GM23338 (cell line): ENCODE data around the gene HAP1. TPM values are rescaled to one million over a fixed set of nuclear protein-coding genes. Genes with fewer than 3 reads are reported as not detected.

Experiments
- ATAC-seq: fragments of 200-7000 bp; cut with Tn5 transposase; 3 replicates; pipeline ENCODE4 v1.9.1; 2020
- DNase-seq: peaks from one replicate; pipeline ENCODE4 v3.0.0-alpha.2; 2015; ENCODE audit warnings: low spot score
- H2AFZ ChIP-seq: fragments of 200-600 bp; sonication (generic); 2 replicates; pipeline ENCODE4 v1.8.0; 2016; ENCODE audit warnings: antibody characterized with exemption, mild to moderate bottlenecking, moderate library complexity
- H3F3A ChIP-seq: fragments of 200-600 bp; sonication (generic); replicated peaks from 2 replicates; pipeline ENCODE4 v1.8.0; 2017; ENCODE audit warnings: antibody characterized with exemption, mixed run types, low read depth
- H3K27ac ChIP-seq: fragments of 200-600 bp; sonication (generic); 2 replicates; pipeline ENCODE4 v1.6.1; 2016; ENCODE audit warnings: low read depth
- H3K27me3 ChIP-seq: fragments of 200-600 bp; sonication (generic); 2 replicates; pipeline ENCODE4 v1.8.0; 2016; ENCODE audit warnings: mild to moderate bottlenecking, mixed run types, moderate library complexity; ENCODE audit not compliant: insufficient read depth
- H3K36me3 ChIP-seq: fragments of 200-600 bp; sonication (generic); 2 replicates; pipeline ENCODE4 v1.8.0; 2016; ENCODE audit warnings: mild to moderate bottlenecking; ENCODE audit not compliant: insufficient read depth
- H3K4me1 ChIP-seq: fragments of 200-600 bp; sonication (generic); 2 replicates; pipeline ENCODE4 v1.8.0; 2016; ENCODE audit warnings: mild to moderate bottlenecking, moderate library complexity; ENCODE audit not compliant: insufficient read depth
- H3K4me2 ChIP-seq: fragments of 200-600 bp; sonication (generic); 2 replicates; pipeline ENCODE4 v1.7.1; 2017; ENCODE audit warnings: mixed run types
- H3K4me3 ChIP-seq: fragments of 200-600 bp; sonication (generic); 2 replicates; pipeline ENCODE4 v1.6.1; 2016; ENCODE audit warnings: mixed run types
- H3K79me2 ChIP-seq: fragments of 200-600 bp; sonication (generic); replicated peaks from 2 replicates; pipeline ENCODE4 v1.8.0; 2017; ENCODE audit warnings: mild to moderate bottlenecking; ENCODE audit not compliant: insufficient read depth
- H3K9me2 ChIP-seq: fragments of 200-600 bp; sonication (generic); 2 replicates; pipeline ENCODE4 v1.8.0; 2017; ENCODE audit not compliant: insufficient read depth
- H4K20me1 ChIP-seq: fragments of 200-600 bp; sonication (generic); replicated peaks from 2 replicates; pipeline ENCODE4 v1.8.0; 2017; ENCODE audit warnings: mild to moderate bottlenecking; ENCODE audit not compliant: insufficient read depth
- H3K27ac Mint-ChIP-seq: 2 replicates; pipeline ENCODE4 v1.8.0; 2020; ENCODE audit warnings: inconsistent platforms, mild to moderate bottlenecking, moderate library complexity, mixed read lengths
- H3K27me3 Mint-ChIP-seq: 3 replicates; pipeline ENCODE4 v1.8.0; 2022; ENCODE audit warnings: low read depth, mild to moderate bottlenecking, moderate library complexity, mixed read lengths, inconsistent platforms; ENCODE audit not compliant: insufficient read depth, poor library complexity
- H3K36me3 Mint-ChIP-seq: 3 replicates; pipeline ENCODE4 v1.8.0; 2021; ENCODE audit warnings: low read depth, mild to moderate bottlenecking, inconsistent platforms, moderate library complexity, mixed read lengths
- H3K4me1 Mint-ChIP-seq: 3 replicates; pipeline ENCODE4 v1.8.0; 2020; ENCODE audit warnings: mild to moderate bottlenecking, inconsistent platforms, mixed read lengths
- H3K4me3 Mint-ChIP-seq: 3 replicates; pipeline ENCODE4 v1.8.0; 2021; ENCODE audit warnings: moderate library complexity, mild to moderate bottlenecking, inconsistent platforms, mixed read lengths
- H3K9me3 Mint-ChIP-seq: 3 replicates; pipeline ENCODE4 v1.8.0; 2020; ENCODE audit warnings: moderate library complexity, mild to moderate bottlenecking, inconsistent platforms, mixed read lengths
- EZH2 ChIP-seq: fragments of 200-600 bp; sonication (generic); IDR thresholded peaks from one replicate; pipeline ENCODE4 v1.8.0; 2017; ENCODE audit warnings: antibody characterized with exemption, mild to moderate bottlenecking, low read depth; ENCODE audit not compliant: unreplicated experiment
- EZH2phosphoT487 ChIP-seq: fragments of 200-600 bp; sonication (generic); IDR thresholded peaks from one replicate; pipeline ENCODE4 v1.8.1; 2018; ENCODE audit warnings: antibody characterized with exemption; ENCODE audit not compliant: unreplicated experiment
- JUNB ChIP-seq: IDR thresholded peaks from one replicate; pipeline ENCODE4 v1.6.1; 2016; ENCODE audit warnings: antibody characterized with exemption; ENCODE audit not compliant: unreplicated experiment
- NANOG ChIP-seq: IDR thresholded peaks from 2 replicates; pipeline ENCODE4 v1.6.1; 2016; ENCODE audit warnings: antibody characterized with exemption, borderline replicate concordance
- POLR2AphosphoS5 ChIP-seq: IDR thresholded peaks from 2 replicates; pipeline ENCODE4 v1.6.1; 2016; ENCODE audit warnings: antibody characterized with exemption, low read depth
- REST ChIP-seq: IDR thresholded peaks from one replicate; pipeline ENCODE4 v1.6.1; 2018; ENCODE audit warnings: antibody characterized with exemption; ENCODE audit not compliant: unreplicated experiment
- ZNF114 ChIP-seq: fragments of 250-450 bp; sonication (Bioruptor Pico); IDR thresholded peaks from 2 replicates; pipeline ENCODE4 v1.5.0; 2020; ENCODE audit warnings: mild to moderate bottlenecking, moderate library complexity
- ZNF331 ChIP-seq: fragments of 250-450 bp; sonication (Bioruptor Pico); IDR thresholded peaks from 2 replicates; pipeline ENCODE4 v1.5.0; 2020; ENCODE audit warnings: low read depth, mild to moderate bottlenecking, moderate library complexity
- polyA plus RNA-seq: library from polyadenylated mRNA; unstranded; fragments of >200 nt; fragmentation: Nextera tagmentation; extraction: Ambion mirVana; gene quantifications from 2 replicates; pipeline ENCODE4 v1.2.1, GENCODE V29; 2016
- total RNA-seq: library from RNA; depleted of rRNA; stranded (reverse); fragments of >200 nt; shearing (Covaris generic); gene quantifications from 2 replicates; pipeline ENCODE4 v1.2.3, GENCODE V29; 2014
- TF ChIP-seq, protein P1 (sequence below): fragments of 250-450 bp; sonication (Bioruptor Pico); IDR thresholded peaks from 2 replicates; pipeline ENCODE4 v1.5.0; 2020; ENCODE audit warnings: mild to moderate bottlenecking, moderate library complexity
- TF ChIP-seq, protein P2 (sequence below): IDR thresholded peaks from 2 replicates; pipeline ENCODE4 v1.6.1; 2016; ENCODE audit warnings: antibody characterized with exemption

The HAP1 gene
- total and polyA plus RNA-seq, 2 experiments from 2014 or later: 1.6 to 2.2 TPM

- TF ChIP-seq POLR2AphosphoS5 (no peak), ZNF114 (CRISPR knock-in tag) (no peak), EZH2 (no peak)
Observed at GRCh38 chr17:41725134-41725533, 9.3 kb downstream of the HAP1 start (continued).

DNA sequence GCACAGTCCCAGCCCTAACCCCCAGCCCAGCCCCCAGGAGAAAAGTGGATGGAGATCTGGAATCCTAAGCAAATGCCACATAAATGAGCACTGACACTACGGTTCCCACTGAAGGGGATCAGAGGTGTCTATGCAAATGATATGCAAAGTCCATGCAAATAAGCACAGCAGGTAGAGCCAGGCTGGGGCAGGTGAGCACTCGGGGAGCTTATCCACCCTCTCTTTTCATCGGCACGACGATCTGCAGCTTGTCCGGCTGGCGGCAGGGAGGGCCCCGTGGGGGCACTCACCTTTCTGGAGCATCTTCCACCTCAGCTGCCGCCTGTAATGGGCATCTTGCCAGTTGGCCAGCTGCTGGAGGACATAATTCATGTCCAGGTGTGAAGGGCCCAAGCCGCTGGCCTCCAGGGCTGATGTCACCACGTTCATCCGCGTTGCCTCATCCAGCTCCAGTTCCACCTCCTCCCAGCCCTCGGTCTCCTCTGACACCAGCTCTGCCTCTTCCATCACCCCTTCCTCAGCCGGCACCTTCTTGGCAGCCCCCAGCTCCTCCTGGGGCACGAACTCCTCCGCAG lies 9.9 kb downstream of the HAP1 start:
- no peaks in the 10 kb centered on the region for H3F3A ChIP-seq
- no peaks in the 10 kb centered on the region for H3K9me2 ChIP-seq
- ATAC-seq (no peak; the same call in 2 of the 3 replicates), DNase-seq (no peak)
- no peaks in the 10 kb centered on the region for H4K20me1 ChIP-seq
- Mint-ChIP-seq H3K27ac (no peak overlapping the region), H3K27me3 (peaks cover 19% of the 10 kb centered on the region), H3K4me1 (peaks cover 13% of the 10 kb centered on the region), H3K9me3 (peaks cover 3% of the 10 kb centered on the region; the same call in 1 of the 3 replicates), H3K36me3 (no peaks in the 10 kb centered on the region; the same call in 2 of the 3 replicates), H3K4me3 (no peak overlapping the region; the same call in 2 of the 3 replicates)
- H3K79me2 ChIP-seq: no peaks in the 10 kb centered on the region
- no peaks in the 10 kb centered on the region for H3K27me3 ChIP-seq
- no peaks in the 10 kb centered on the region for H3K4me1 ChIP-seq
- no peak overlapping the region for H2AFZ ChIP-seq
- no peak overlapping the region for H3K4me3 ChIP-seq
- no peak overlapping the region for H3K4me2 ChIP-seq
- H3K36me3 ChIP-seq: no peaks in the 10 kb centered on the region
- TF ChIP-seq, protein P1, sequence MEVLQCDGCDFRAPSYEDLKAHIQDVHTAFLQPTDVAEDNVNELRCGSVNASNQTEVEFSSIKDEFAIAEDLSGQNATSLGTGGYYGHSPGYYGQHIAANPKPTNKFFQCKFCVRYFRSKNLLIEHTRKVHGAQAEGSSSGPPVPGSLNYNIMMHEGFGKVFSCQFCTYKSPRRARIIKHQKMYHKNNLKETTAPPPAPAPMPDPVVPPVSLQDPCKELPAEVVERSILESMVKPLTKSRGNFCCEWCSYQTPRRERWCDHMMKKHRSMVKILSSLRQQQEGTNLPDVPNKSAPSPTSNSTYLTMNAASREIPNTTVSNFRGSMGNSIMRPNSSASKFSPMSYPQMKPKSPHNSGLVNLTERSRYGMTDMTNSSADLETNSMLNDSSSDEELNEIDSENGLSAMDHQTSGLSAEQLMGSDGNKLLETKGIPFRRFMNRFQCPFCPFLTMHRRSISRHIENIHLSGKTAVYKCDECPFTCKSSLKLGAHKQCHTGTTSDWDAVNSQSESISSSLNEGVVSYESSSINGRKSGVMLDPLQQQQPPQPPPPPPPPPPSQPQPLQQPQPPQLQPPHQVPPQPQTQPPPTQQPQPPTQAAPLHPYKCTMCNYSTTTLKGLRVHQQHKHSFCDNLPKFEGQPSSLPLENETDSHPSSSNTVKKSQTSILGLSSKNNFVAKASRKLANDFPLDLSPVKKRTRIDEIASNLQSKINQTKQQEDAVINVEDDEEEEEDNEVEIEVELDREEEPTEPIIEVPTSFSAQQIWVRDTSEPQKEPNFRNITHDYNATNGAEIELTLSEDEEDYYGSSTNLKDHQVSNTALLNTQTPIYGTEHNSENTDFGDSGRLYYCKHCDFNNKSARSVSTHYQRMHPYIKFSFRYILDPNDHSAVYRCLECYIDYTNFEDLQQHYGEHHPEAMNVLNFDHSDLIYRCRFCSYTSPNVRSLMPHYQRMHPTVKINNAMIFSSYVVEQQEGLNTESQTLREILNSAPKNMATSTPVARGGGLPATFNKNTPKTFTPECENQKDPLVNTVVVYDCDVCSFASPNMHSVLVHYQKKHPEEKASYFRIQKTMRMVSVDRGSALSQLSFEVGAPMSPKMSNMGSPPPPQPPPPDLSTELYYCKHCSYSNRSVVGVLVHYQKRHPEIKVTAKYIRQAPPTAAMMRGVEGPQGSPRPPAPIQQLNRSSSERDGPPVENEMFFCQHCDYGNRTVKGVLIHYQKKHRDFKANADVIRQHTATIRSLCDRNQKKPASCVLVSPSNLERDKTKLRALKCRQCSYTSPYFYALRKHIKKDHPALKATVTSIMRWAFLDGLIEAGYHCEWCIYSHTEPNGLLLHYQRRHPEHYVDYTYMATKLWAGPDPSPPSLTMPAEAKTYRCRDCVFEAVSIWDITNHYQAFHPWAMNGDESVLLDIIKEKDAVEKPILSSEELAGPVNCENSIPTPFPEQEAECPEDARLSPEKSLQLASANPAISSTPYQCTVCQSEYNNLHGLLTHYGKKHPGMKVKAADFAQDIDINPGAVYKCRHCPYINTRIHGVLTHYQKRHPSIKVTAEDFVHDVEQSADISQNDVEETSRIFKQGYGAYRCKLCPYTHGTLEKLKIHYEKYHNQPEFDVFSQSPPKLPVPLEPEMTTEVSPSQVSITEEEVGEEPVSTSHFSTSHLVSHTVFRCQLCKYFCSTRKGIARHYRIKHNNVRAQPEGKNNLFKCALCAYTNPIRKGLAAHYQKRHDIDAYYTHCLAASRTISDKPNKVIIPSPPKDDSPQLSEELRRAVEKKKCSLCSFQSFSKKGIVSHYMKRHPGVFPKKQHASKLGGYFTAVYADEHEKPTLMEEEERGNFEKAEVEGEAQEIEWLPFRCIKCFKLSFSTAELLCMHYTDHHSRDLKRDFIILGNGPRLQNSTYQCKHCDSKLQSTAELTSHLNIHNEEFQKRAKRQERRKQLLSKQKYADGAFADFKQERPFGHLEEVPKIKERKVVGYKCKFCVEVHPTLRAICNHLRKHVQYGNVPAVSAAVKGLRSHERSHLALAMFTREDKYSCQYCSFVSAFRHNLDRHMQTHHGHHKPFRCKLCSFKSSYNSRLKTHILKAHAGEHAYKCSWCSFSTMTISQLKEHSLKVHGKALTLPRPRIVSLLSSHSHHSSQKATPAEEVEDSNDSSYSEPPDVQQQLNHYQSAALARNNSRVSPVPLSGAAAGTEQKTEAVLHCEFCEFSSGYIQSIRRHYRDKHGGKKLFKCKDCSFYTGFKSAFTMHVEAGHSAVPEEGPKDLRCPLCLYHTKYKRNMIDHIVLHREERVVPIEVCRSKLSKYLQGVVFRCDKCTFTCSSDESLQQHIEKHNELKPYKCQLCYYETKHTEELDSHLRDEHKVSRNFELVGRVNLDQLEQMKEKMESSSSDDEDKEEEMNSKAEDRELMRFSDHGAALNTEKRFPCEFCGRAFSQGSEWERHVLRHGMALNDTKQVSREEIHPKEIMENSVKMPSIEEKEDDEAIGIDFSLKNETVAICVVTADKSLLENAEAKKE (CRISPR knock-in tag): no peak
- no peak for TF ChIP-seq ZNF114 (CRISPR knock-in tag)
- TF ChIP-seq REST: no peak
- TF ChIP-seq ZNF331 (CRISPR knock-in tag): no peak
- TF ChIP-seq NANOG: no peak
- no peak for TF ChIP-seq EZH2phosphoT487
- TF ChIP-seq, protein P2, sequence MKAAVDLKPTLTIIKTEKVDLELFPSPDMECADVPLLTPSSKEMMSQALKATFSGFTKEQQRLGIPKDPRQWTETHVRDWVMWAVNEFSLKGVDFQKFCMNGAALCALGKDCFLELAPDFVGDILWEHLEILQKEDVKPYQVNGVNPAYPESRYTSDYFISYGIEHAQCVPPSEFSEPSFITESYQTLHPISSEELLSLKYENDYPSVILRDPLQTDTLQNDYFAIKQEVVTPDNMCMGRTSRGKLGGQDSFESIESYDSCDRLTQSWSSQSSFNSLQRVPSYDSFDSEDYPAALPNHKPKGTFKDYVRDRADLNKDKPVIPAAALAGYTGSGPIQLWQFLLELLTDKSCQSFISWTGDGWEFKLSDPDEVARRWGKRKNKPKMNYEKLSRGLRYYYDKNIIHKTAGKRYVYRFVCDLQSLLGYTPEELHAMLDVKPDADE: no peak
- no peak for TF ChIP-seq JUNB
- H3K27ac ChIP-seq: no peak overlapping the region
